ENCODE data around the gene ZNF397. TPM values are rescaled to one million over a fixed set of nuclear protein-coding genes. Genes with fewer than 3 reads are reported as not detected.

The ZNF397 gene
- total and polyA plus RNA-seq, 9 of the 15 experiments (the other 6 are each of a cell fraction or from before 2014, with no cell fraction given), result 6.4 to 24.2 (median 19.3) TPM

- TF ChIP-seq, protein P1, sequence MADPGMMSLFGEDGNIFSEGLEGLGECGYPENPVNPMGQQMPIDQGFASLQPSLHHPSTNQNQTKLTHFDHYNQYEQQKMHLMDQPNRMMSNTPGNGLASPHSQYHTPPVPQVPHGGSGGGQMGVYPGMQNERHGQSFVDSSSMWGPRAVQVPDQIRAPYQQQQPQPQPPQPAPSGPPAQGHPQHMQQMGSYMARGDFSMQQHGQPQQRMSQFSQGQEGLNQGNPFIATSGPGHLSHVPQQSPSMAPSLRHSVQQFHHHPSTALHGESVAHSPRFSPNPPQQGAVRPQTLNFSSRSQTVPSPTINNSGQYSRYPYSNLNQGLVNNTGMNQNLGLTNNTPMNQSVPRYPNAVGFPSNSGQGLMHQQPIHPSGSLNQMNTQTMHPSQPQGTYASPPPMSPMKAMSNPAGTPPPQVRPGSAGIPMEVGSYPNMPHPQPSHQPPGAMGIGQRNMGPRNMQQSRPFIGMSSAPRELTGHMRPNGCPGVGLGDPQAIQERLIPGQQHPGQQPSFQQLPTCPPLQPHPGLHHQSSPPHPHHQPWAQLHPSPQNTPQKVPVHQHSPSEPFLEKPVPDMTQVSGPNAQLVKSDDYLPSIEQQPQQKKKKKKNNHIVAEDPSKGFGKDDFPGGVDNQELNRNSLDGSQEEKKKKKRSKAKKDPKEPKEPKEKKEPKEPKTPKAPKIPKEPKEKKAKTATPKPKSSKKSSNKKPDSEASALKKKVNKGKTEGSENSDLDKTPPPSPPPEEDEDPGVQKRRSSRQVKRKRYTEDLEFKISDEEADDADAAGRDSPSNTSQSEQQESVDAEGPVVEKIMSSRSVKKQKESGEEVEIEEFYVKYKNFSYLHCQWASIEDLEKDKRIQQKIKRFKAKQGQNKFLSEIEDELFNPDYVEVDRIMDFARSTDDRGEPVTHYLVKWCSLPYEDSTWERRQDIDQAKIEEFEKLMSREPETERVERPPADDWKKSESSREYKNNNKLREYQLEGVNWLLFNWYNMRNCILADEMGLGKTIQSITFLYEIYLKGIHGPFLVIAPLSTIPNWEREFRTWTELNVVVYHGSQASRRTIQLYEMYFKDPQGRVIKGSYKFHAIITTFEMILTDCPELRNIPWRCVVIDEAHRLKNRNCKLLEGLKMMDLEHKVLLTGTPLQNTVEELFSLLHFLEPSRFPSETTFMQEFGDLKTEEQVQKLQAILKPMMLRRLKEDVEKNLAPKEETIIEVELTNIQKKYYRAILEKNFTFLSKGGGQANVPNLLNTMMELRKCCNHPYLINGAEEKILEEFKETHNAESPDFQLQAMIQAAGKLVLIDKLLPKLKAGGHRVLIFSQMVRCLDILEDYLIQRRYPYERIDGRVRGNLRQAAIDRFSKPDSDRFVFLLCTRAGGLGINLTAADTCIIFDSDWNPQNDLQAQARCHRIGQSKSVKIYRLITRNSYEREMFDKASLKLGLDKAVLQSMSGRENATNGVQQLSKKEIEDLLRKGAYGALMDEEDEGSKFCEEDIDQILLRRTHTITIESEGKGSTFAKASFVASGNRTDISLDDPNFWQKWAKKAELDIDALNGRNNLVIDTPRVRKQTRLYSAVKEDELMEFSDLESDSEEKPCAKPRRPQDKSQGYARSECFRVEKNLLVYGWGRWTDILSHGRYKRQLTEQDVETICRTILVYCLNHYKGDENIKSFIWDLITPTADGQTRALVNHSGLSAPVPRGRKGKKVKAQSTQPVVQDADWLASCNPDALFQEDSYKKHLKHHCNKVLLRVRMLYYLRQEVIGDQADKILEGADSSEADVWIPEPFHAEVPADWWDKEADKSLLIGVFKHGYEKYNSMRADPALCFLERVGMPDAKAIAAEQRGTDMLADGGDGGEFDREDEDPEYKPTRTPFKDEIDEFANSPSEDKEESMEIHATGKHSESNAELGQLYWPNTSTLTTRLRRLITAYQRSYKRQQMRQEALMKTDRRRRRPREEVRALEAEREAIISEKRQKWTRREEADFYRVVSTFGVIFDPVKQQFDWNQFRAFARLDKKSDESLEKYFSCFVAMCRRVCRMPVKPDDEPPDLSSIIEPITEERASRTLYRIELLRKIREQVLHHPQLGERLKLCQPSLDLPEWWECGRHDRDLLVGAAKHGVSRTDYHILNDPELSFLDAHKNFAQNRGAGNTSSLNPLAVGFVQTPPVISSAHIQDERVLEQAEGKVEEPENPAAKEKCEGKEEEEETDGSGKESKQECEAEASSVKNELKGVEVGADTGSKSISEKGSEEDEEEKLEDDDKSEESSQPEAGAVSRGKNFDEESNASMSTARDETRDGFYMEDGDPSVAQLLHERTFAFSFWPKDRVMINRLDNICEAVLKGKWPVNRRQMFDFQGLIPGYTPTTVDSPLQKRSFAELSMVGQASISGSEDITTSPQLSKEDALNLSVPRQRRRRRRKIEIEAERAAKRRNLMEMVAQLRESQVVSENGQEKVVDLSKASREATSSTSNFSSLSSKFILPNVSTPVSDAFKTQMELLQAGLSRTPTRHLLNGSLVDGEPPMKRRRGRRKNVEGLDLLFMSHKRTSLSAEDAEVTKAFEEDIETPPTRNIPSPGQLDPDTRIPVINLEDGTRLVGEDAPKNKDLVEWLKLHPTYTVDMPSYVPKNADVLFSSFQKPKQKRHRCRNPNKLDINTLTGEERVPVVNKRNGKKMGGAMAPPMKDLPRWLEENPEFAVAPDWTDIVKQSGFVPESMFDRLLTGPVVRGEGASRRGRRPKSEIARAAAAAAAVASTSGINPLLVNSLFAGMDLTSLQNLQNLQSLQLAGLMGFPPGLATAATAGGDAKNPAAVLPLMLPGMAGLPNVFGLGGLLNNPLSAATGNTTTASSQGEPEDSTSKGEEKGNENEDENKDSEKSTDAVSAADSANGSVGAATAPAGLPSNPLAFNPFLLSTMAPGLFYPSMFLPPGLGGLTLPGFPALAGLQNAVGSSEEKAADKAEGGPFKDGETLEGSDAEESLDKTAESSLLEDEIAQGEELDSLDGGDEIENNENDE (IDR thresholded peaks at IDR 0.05; ENCODE audit: low read depth, low read length), result no peak
- TF ChIP-seq, protein P2, sequence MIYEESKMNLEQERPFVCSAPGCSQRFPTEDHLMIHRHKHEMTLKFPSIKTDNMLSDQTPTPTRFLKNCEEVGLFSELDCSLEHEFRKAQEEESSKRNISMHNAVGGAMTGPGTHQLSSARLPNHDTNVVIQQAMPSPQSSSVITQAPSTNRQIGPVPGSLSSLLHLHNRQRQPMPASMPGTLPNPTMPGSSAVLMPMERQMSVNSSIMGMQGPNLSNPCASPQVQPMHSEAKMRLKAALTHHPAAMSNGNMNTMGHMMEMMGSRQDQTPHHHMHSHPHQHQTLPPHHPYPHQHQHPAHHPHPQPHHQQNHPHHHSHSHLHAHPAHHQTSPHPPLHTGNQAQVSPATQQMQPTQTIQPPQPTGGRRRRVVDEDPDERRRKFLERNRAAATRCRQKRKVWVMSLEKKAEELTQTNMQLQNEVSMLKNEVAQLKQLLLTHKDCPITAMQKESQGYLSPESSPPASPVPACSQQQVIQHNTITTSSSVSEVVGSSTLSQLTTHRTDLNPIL (CRISPR knock-in tag; IDR thresholded peaks at IDR 0.05), result 0 out of 2 replicates have a peak, but pooled peaks have one; percentile 48
- TF ChIP-seq PPARD (CRISPR knock-in tag; IDR thresholded peaks at IDR 0.05), result no peak
- TF ChIP-seq, protein P3, sequence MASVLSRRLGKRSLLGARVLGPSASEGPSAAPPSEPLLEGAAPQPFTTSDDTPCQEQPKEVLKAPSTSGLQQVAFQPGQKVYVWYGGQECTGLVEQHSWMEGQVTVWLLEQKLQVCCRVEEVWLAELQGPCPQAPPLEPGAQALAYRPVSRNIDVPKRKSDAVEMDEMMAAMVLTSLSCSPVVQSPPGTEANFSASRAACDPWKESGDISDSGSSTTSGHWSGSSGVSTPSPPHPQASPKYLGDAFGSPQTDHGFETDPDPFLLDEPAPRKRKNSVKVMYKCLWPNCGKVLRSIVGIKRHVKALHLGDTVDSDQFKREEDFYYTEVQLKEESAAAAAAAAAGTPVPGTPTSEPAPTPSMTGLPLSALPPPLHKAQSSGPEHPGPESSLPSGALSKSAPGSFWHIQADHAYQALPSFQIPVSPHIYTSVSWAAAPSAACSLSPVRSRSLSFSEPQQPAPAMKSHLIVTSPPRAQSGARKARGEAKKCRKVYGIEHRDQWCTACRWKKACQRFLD (CRISPR knock-in tag; IDR thresholded peaks at IDR 0.05), result 0 out of 2 replicates have a peak, but pooled peaks have one; percentile 17
- TF ChIP-seq, protein P4, sequence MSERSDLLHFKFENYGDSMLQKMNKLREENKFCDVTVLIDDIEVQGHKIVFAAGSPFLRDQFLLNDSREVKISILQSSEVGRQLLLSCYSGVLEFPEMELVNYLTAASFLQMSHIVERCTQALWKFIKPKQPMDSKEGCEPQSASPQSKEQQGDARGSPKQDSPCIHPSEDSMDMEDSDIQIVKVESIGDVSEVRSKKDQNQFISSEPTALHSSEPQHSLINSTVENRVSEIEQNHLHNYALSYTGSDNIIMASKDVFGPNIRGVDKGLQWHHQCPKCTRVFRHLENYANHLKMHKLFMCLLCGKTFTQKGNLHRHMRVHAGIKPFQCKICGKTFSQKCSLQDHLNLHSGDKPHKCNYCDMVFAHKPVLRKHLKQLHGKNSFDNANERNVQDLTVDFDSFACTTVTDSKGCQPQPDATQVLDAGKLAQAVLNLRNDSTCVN (CRISPR knock-in tag; IDR thresholded peaks at IDR 0.05), result no peak
- TF ChIP-seq AFF4 (CRISPR knock-in tag; IDR thresholded peaks at IDR 0.05), result 0 out of 2 replicates have a peak, but pooled peaks have one; percentile 8
- no peak for TF ChIP-seq TFAM (CRISPR knock-in tag; conservative IDR thresholded peaks at IDR 0.05)
Observed at GRCh38 chr18:35241448-35241804, 592 bp downstream of the ZNF397 start (continued).

All from K562 (cell line).